Mucosa of descending colon (tissue), 3 donors: ENCODE data around the gene CCDC157. TPM values are rescaled to one million over a fixed set of nuclear protein-coding genes. Genes with fewer than 3 reads are reported as not detected.

Experiments used
- ATAC-seq: fragments of 200-7000 bp; cut with Tn5 transposase; one replicate; pipeline ENCODE4 v1.9.1; 2020; ENCODE audit warnings: mild to moderate bottlenecking, moderate library complexity
- DNase-seq, 3 donors: peaks; one replicate each; pipeline ENCODE4 v3.0.0-alpha.2; 2020
- H3K36me3 ChIP-seq: fragments of 200-600 bp; one replicate; pipeline ENCODE4 v1.8.0; 2021; ENCODE audit warnings: low read depth, mild to moderate bottlenecking
- H3K4me1 ChIP-seq: fragments of 200-600 bp; one replicate; pipeline ENCODE4 v1.8.0; 2021; ENCODE audit warnings: low read depth, mild to moderate bottlenecking
- H3K4me3 ChIP-seq: fragments of 200-600 bp; one replicate; pipeline ENCODE4 v1.8.0; 2021; ENCODE audit warnings: mild to moderate bottlenecking
- H3K9me3 ChIP-seq: fragments of 200-600 bp; one replicate; pipeline ENCODE4 v1.8.0; 2021; ENCODE audit warnings: mild to moderate bottlenecking
- intact Hi-C, 2 donors: fragments of 100-400 bp; cut with DNase I in 1 of 2; cut with micrococcal nuclease in 1 of 2; formaldehyde crosslinking; loops; one replicate each; pipeline versions ENCODE4 v1.11.0 to v1.11.1; 2022; cut with DNase I, micrococcal nuclease
- total RNA-seq, 3 donors: library from RNA; stranded (reverse); fragmentation: NEBNext Ultra II Directional in 2 of 3; extraction: Animal tissue kit (Norgen Biotek cat#: 25700) in 2 of 3; gene quantifications; one replicate each; pipeline versions ENCODE4 v1.2.1 to v1.2.4, GENCODE V29; 2021 to 2023
- TF ChIP-seq, protein P1 (sequence below): fragments of 200-600 bp; IDR thresholded peaks from one replicate; pipeline ENCODE4 v1.8.0; 2022; ENCODE audit warnings: antibody characterized with exemption, mild to moderate bottlenecking
- donor health status: DM: no; HTN: no; CAD: no; lungs with moderate emphysema.
- donor health status: DM: no; HTN: no; CAD: no.
- donor health status: DM: no; HTN: yes; CAD: no.

Gene CCDC157
- total RNA-seq, 3 donors from 2014 or later, result 1.6 to 2.2 (median 1.8) TPM

DNA sequence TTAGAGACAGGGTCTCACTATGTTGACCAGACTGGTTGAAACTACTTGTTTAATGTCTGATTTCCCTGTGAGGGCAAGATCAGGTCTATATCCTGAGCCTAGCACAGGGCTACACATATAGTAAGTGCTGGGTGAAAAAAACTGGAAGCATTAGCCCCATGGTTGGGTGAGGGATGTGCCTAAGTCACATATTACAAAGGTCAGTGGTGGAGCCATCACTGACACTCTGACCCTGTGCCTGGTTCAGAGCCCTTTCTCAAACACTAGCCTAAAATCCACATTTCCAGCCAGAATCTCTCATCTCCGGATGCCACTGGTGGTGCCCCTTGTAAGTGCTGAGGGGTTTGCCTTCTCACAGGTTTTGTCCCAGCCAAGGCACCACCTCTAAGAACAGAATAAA, 39.0 kb upstream of the CCDC157 start:
- no peaks in the 10 kb centered on the region for H3K9me3 ChIP-seq
- TF ChIP-seq, protein P1, sequence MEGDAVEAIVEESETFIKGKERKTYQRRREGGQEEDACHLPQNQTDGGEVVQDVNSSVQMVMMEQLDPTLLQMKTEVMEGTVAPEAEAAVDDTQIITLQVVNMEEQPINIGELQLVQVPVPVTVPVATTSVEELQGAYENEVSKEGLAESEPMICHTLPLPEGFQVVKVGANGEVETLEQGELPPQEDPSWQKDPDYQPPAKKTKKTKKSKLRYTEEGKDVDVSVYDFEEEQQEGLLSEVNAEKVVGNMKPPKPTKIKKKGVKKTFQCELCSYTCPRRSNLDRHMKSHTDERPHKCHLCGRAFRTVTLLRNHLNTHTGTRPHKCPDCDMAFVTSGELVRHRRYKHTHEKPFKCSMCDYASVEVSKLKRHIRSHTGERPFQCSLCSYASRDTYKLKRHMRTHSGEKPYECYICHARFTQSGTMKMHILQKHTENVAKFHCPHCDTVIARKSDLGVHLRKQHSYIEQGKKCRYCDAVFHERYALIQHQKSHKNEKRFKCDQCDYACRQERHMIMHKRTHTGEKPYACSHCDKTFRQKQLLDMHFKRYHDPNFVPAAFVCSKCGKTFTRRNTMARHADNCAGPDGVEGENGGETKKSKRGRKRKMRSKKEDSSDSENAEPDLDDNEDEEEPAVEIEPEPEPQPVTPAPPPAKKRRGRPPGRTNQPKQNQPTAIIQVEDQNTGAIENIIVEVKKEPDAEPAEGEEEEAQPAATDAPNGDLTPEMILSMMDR, result no peak
- intact Hi-C loops, result no loop called here
- H3K4me3 ChIP-seq, result no peak overlapping the region
- H3K36me3 ChIP-seq, result no peaks in the 10 kb centered on the region
- peaks cover 33% of the 10 kb centered on the region for H3K4me1 ChIP-seq
- DNase-seq, result no peak
- no peak for ATAC-seq

DNA sequence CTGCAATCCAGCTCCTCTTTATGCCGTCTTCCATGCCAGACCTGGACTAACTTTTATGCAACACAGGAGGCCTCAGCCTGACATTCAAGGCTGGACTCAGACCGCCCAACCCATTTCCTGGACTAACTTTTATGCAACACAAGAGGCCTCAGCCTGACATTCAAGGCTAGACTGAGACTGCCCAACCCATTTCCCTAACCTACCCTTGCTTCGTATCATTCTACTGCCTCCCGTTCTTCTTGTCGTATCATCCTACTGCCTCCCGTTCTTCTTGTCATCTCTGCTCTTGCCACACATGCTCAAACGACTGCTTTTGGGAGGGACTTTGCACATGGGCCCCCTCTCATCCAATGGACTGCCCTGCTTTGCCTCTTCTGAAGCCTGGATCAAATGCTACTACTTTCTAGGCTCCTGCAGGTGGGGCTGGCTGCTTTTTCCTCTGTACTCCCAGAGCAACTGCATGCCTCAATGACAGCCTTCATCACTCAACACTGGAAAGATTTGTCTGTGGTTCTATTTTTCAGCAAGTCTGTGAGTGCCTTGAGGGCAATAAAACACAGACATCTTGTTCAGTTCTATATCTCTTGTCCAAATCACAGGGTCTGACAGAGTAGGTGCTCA, 37.9 kb upstream of the CCDC157 start:
- ATAC-seq, result no peak
- no peaks in the 10 kb centered on the region for H3K36me3 ChIP-seq
- peaks cover 26% of the 10 kb centered on the region for H3K4me1 ChIP-seq

DNA sequence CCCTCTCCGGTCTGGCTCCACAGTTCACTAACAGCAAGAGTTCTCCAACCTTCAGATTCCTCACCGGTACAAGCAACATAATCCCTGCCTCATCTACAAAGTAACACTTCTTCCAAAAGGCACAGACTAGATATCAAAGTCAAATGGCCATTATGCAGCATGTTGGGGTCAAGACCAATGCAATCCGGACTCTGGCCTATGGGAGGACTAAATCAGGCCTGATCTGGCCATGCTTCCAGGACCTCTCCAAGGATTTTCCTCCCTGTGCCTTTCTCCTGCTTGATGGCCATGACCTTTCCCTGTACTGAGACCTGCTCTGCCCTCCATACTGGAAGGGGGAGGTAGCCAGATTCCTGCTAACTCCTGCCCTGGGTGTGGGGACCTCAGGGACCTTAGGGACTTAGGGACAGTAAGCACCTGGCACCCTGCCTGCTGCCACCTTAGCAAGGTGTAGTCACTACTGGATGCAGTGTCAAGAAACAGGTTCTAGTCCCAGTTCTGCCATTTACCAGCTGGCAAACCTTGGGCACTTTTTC, 36.7 kb upstream of the CCDC157 start:
- no peak for ATAC-seq
- H3K9me3 ChIP-seq, result no peaks in the 10 kb centered on the region
- no peaks in the 10 kb centered on the region for H3K36me3 ChIP-seq
- DNase-seq, result no peak
- H3K4me1 ChIP-seq, result peaks cover 24% of the 10 kb centered on the region
- TF ChIP-seq, protein P1, result no peak
- intact Hi-C loops, result no loop called here
- no peak overlapping the region for H3K4me3 ChIP-seq

More for the DNA sequence above, 37.9 kb upstream of the CCDC157 start:
- DNase-seq, result no peak
- H3K9me3 ChIP-seq, result no peaks in the 10 kb centered on the region
- no peak overlapping the region for H3K4me3 ChIP-seq
- intact Hi-C loops, result no loop called here
- TF ChIP-seq, protein P1, result no peak

DNA sequence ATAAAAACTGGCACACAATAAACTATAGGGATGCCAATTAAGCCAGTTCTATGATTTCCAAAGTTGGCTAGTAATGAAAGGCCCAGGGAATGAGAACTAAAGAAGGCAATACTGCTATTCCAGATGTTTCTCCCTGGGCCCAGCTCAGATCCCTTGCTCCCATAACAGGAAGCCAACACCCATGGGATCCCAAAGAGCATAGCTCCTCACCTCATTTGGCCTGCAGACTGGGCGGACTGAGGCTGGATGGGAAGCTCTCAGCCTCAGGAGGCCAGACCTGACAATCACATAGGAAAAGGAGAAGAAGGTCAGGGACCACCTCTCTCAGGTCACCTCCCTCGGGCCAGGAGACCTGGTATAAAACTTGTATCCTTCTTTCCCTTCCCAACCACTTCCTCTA, 35.3 kb upstream of the CCDC157 start:
- H3K36me3 ChIP-seq, result no peaks in the 10 kb centered on the region
- TF ChIP-seq, protein P1, result no peak
- DNase-seq, result no peak
- H3K4me1 ChIP-seq, result peaks cover 27% of the 10 kb centered on the region
- no peak for ATAC-seq
- H3K9me3 ChIP-seq, result no peaks in the 10 kb centered on the region
- H3K4me3 ChIP-seq, result no peak overlapping the region
- intact Hi-C loops, result no loop called here

DNA sequence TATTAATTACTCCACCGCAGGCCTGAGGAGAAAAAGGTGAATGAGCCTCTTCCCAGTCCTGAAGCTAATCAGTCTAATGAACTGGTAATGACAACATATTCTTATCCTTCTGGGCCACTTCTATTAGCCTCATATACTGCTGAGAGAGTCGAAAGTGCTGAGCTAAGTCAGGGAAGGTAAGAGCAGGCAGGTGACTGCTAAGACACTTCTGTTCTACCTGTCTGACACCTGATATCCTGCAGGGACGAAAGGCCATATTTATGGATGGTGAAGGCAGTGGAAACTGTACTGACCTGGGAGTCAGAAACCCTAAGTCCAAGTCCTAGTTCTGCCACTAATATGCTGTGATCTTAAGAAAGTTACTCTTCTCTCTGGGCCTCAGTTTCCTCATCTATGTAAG, 33.6 kb upstream of the CCDC157 start:
- no peak for DNase-seq
- TF ChIP-seq, protein P1, result no peak
- no peaks in the 10 kb centered on the region for H3K36me3 ChIP-seq
- no peak for ATAC-seq
- no peaks in the 10 kb centered on the region for H3K9me3 ChIP-seq
- H3K4me1 ChIP-seq, result peaks cover 37% of the 10 kb centered on the region
- H3K4me3 ChIP-seq, result no peak overlapping the region
- intact Hi-C loops, result no loop called here
